Fibroblast of pulmonary artery (primary cell): ENCODE data around the gene SLC9A9.

Experiments
- DNase-seq: peaks from one replicate; pipeline ENCODE4 v3.0.0-alpha.2; 2010; ENCODE audit warnings: low read depth
- H3K4me3 ChIP-seq: replicated peaks from 2 replicates; pipeline ENCODE4 v1.5.1; 2011; ENCODE audit warnings: low read depth, mild to moderate bottlenecking, control low read depth, low read length, moderate library complexity
- TF ChIP-seq, protein P1 (sequence below): IDR thresholded peaks from 2 replicates; pipeline ENCODE4 v1.5.1; 2011; ENCODE audit warnings: mild to moderate bottlenecking, control low read depth, low read length, inconsistent platforms; ENCODE audit errors: missing control alignments

SLC9A9 gene

DNA sequence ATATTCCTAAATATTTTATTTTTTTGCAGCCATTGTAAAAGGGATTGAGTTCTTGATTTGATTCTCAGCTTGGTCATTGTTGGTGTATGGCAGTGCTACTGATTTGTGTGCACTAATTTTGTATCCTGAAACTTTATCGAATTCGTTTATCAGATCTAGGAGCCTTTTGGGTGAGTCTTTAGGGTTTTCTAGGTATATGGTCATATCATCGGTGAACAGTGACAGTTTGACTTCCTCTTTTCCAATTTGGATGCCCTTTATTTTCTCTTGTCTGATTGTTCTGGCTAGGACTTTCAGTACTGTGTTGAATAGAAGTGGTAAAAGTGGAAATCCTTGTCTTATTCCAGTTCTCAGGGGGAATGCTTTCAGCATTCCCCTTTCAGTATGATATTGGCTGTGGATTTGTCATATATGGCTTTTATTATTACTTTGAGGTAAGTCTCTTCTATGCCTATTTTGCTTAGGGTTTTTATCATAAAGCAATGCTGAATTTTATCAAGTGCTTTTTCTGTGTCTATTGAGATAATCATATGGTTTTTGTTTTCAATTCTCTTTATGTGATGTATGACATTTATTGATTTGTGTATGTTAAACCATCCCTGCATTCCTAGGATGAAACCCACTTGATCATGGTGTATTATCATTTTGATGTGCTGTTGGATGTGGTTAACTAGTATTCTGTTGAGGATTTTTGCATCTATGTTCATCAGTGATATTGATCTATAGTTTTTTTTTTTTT lies 11.4 kb upstream of the SLC9A9 start:
- no peak overlapping the region for H3K4me3 ChIP-seq
- TF ChIP-seq, protein P1, sequence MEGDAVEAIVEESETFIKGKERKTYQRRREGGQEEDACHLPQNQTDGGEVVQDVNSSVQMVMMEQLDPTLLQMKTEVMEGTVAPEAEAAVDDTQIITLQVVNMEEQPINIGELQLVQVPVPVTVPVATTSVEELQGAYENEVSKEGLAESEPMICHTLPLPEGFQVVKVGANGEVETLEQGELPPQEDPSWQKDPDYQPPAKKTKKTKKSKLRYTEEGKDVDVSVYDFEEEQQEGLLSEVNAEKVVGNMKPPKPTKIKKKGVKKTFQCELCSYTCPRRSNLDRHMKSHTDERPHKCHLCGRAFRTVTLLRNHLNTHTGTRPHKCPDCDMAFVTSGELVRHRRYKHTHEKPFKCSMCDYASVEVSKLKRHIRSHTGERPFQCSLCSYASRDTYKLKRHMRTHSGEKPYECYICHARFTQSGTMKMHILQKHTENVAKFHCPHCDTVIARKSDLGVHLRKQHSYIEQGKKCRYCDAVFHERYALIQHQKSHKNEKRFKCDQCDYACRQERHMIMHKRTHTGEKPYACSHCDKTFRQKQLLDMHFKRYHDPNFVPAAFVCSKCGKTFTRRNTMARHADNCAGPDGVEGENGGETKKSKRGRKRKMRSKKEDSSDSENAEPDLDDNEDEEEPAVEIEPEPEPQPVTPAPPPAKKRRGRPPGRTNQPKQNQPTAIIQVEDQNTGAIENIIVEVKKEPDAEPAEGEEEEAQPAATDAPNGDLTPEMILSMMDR: no peak
- DNase-seq: no peak

DNA sequence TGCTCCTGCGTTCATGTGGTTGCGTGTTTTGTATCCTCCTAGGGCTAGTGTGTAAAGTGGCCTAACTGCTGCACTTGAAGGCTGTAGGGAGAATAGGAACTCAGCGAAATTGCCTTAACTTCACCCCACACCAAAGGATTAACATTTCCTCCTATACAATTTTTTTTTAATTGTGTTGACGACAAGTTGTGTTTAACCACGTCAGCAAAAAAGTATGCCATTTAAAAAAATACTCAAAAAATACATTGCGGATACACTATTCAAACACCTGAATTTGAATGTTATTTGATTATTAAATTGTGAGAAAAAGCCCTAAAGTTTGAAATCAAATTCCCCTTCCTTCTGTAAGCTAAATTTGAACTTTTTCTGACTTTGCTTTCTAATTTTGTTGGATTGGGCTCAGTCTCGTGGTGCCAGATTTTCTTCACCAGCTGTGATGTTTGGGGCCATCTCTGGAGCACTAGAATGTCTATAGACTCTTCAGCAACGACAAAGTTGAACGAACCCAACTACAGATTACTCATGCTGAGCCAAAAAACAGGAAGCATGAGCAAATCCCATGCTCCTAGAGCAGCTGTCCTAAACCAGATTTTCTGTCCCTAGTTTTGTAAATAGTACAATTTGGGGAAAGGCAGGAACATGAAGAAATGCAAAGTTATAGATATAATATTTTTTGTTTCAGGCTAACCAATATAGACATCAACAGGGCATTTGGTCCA lies 8.1 kb upstream of the SLC9A9 start:
- TF ChIP-seq, protein P1: no peak
- no peak for DNase-seq
- H3K4me3 ChIP-seq: no peak overlapping the region

DNA sequence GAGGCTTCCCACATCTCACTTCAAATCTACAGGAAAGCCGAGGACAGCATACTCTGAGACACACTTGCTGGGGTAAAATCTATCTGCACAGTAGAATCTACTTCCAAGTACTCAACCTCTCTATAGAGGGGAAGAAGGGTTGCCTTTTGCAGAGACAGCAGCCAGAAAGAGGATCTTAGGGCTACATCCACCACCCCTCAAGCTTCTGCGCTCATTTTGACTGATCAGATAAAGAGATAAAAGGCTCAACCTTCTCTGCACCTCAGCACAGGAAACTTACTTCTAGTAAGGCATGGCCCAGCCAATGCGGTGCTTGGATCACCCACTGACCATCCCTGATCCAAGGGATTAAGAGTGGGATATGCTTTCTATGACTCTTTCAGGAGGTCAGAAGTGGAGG lies 6.9 kb upstream of the SLC9A9 start:
- TF ChIP-seq, protein P1: no peak
- DNase-seq: no peak
- no peak overlapping the region for H3K4me3 ChIP-seq

DNA sequence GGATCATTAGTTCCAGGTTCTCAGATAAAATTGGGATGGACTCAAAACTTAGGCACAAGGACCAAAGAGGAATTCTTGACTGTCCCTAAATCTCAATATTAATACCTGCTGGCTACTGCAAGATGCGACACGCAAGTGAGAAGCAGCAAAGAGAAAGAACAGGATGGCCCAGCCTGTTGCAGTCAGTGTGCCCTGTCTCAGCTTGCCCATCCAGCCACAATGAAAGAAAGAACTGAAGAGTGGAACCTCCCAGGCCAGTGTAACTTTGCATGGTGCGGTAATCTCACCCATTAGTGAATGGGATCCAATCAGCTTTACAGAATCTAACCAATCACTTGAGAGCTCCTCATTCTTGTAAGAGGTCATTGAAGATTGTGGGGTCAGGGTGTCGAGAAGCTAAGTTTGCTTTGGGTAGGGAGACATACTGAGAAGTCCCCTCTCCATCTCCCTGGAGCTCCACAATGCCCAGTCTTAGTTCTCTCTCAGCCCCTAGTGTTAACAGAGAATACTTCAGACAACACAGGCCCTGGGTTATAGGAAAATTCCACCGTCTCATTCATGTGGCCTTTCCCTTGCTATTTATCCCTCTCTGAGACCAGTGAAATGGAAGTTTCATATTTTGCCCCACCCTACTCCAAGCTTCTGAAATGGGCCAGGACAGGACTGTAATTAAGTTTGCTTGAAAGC lies 3.2 kb upstream of the SLC9A9 start:
- H3K4me3 ChIP-seq: no peak overlapping the region
- DNase-seq: no peak
- TF ChIP-seq, protein P1: no peak

DNA sequence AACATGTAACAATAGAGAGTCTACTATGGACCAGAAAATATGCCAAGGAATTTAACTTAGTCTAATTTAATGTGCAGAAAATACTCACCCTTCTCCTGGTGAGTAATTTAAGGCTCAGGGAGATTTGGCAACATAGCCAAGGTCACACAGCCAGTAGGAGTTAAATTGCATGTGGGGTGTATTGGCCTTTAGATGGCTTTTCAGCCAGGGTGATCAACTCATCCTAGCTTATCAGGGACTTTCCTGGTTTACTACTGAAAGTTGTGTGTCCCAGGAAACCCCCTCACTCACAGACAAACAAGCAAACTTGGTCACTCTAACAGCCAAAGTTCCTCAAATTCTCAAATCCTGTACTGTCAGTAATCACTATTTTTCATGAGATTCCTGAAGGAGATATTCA lies 2.6 kb upstream of the SLC9A9 start:
- no peak for DNase-seq
- no peak overlapping the region for H3K4me3 ChIP-seq
- TF ChIP-seq, protein P1: no peak

DNA sequence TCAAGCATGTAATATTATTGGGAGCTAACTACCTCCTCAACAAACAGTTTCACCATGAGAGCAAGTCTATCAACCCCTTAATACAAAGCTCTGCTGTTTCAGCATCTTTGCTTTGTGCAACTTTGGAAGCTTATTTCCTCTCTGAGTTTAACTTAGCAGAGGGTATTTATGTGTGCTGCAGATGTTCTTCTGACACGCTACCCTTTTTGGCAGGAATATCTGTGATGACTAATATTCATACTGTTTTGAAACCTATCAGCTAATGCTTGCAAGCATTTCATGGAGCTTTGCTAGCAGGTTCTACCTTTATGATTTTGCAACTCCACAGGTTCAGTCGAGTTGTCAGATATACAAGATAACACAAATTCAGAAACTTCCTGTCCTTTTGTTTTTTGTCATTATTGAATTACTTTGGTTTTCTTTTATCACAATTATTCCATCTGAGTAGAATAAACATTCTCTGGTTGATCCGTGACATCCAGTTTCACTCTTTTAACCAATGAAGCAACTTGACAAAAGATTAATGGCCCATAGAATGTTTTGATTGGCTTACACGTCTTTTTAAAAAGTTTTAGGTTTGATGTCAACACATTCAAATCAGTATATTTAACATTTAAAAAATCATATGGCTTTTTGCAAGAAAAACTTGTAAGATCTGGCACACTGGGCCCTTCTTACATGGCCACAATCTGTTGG lies 1.7 kb upstream of the SLC9A9 start:
- H3K4me3 ChIP-seq: peak overlapping the region; percentile 28
- peak; percentile 92 for DNase-seq
- TF ChIP-seq, protein P1: no peak
